Cortex of kidney (tissue), 1 donor: Measurements from ENCODE around the gene TMEM91.

Experiments used
- DNase-seq: peaks from one replicate; lab custom pipeline; 2025; lab: John Stamatoyannopoulos, UW

Gene TMEM91

DNA sequence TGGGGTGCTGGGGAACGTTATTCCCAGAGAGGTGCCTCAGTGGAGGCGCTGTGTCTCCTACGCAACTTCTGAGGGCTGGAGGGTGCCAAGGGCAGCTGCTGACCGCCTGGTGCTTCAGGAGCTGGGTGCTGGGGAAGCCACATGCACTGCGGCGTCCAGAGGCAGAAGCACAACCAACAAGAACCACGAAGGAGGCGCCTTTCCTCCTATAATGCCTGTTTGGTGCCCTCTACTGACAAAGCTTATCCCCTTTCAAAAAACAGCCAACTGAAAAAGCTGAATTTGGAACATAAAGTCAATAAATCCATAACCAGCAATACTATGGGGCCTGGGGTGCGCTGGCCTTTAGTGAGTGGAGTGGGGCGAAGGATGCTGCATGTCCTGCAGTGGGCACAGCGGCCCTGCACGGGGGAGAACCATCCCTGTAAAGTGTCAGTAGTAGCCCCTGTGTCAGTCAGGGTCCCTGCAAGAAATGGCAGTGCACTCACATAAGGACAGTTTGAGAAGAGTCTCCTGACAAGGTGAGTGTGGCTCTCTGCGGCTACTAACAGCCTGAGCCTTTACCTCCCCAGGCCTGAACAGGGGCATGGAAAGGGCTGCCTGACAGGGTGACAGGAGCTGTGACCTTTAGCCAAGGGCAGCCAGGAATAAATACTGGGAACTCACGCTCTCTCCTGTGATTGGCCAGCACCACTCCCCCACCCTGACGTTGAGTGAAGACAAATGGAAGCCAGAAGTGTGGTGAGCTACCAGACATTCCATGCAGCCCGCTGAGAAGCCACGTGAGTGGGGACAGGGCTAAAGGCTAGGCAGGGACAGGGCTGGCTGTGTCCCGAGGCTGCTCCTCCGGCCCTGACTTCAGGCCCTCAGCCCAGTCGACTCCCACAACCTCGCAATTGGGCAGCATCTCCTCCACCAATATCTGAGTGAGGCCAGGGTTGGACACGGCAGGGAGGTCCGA is 55.4 kb downstream of the TMEM91 start:
- no peak for DNase-seq

DNA sequence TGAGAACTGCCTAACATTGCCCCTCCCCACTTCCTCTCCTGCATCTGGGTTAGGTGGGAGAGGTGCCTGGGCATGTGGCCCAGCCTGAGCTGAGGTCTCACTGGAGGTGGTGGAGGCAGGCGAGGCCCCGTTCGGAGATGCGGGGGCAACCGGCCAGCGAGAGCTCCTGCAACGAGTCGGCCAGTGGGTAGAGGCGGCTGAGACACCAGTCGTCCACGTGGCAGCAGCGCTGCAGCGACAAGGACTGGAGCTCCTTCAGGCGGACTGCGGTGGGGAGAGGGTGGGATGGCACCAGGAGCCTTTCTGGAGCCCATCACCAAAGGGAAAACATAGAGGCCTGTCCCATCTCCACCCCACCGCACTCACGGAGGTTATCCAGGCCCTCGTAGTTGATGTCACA is 56.8 kb downstream of the TMEM91 start:
- DNase-seq, result no peak
